C4-2B (cell line): Measurements from ENCODE around the gene TRIM39.
A peak's percentile ranks its signal among the peaks of the same experiment; 100 is the strongest.

Source experiments
- H3K27ac ChIP-seq: fragments of 450-650 bp; 2 replicates; pipeline ENCODE4 v1.5.1; 2017
- CTCF ChIP-seq: fragments of 450-650 bp; conservative IDR thresholded peaks from 2 replicates; pipeline ENCODE4 v1.5.1; 2017; ENCODE audit warnings: mild to moderate bottlenecking
- ZFX ChIP-seq: fragments of 450-650 bp; IDR thresholded peaks from 2 replicates; pipeline ENCODE4 v1.6.1; 2017

Gene TRIM39

GRCh38 chr6:30322527-30323501 is 3.9 kb upstream of the TRIM39 start:
- TF ChIP-seq ZFX: no peak
- TF ChIP-seq CTCF: no peak
- H3K27ac ChIP-seq: no peak overlapping the region

GRCh38 chr6:30323806-30324205 is 2.9 kb upstream of the TRIM39 start:
- no peak for TF ChIP-seq CTCF
- TF ChIP-seq ZFX: no peak
- H3K27ac ChIP-seq: no peak overlapping the region

- peak overlapping the region; percentile 90 for H3K27ac ChIP-seq
- TF ChIP-seq ZFX (no peak), CTCF (no peak)
These were observed 1.4 kb upstream of the TRIM39 start for GRCh38 chr6:30325150-30325872.

- H3K27ac ChIP-seq: peak overlapping the region; percentile 90
- TF ChIP-seq CTCF (no peak), ZFX (no peak)
These were observed 728 bp upstream of the TRIM39 start for GRCh38 chr6:30325873-30326525.

GRCh38 chr6:30327232-30327746 is 562 bp downstream of the TRIM39 start:
- peak overlapping the region; percentile 90 for H3K27ac ChIP-seq
- no peak for TF ChIP-seq ZFX
- no peak for TF ChIP-seq CTCF

GRCh38 chr6:30328397-30328796 is 1.7 kb downstream of the TRIM39 start:
- TF ChIP-seq ZFX: no peak
- TF ChIP-seq CTCF: no peak
- H3K27ac ChIP-seq: no peak overlapping the region
